Measurements from ENCODE around the gene OXLD1. TPM values are rescaled to one million over a fixed set of nuclear protein-coding genes. Genes with fewer than 3 reads are reported as not detected.
"Not testable (repeated sequence)": the region's sequence is repeated elsewhere in the genome, so short reads cannot be mapped to it uniquely, and the experiment has no call there.

OXLD1 gene
- total RNA-seq, 2 experiments from 2014 or later = 56.6 to 60.1 TPM

DNA sequence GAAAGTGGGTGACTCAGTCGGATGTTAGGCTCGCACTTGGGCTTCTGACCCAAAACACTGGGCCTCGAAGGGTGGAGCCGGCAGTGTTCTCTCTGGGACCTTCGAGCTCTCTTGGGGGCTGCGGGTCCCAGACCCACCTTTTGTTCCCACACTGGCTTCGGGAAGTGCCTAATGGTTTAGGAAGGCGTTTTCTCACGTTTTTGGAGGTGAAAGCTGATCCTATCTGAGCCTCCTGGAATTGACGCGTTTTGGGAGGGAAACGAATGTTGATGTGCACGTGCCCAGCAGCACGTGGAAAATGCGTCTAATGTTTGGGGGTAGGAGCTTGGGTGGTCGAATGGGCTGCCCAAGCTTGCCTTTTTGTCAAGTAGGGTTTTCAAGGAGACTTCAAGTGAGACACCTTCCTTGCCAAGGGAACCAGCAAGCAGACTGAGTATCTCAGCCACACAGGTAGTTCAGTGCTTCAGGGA is 18.1 kb upstream of the OXLD1 start:
- no peaks in the 10 kb centered on the region for H3K9me3 Mint-ChIP-seq
- H3K4me3 Mint-ChIP-seq = peak overlapping the region; percentile 98
- peaks cover 24% of the 10 kb centered on the region for H3K4me1 Mint-ChIP-seq
- H3K27me3 Mint-ChIP-seq = no peaks in the 10 kb centered on the region
- peak overlapping the region; percentile 67 for H3K27ac Mint-ChIP-seq
- DNase-seq (no peak), ATAC-seq (ENCODE audit: low read depth) (no peak)
- POLR2A ChIA-PET = interaction anchor here (1.1 to 4.5 kb wide), 14 partner anchors 9 to 186 kb away, joined by 3 to 69 read pairs (median 5); partner anchors contain the start of genes ACTG1, ARHGDIA, CCDC137 and MCRIP1
- peaks cover 12% of the 10 kb centered on the region for H3K36me3 Mint-ChIP-seq

DNA sequence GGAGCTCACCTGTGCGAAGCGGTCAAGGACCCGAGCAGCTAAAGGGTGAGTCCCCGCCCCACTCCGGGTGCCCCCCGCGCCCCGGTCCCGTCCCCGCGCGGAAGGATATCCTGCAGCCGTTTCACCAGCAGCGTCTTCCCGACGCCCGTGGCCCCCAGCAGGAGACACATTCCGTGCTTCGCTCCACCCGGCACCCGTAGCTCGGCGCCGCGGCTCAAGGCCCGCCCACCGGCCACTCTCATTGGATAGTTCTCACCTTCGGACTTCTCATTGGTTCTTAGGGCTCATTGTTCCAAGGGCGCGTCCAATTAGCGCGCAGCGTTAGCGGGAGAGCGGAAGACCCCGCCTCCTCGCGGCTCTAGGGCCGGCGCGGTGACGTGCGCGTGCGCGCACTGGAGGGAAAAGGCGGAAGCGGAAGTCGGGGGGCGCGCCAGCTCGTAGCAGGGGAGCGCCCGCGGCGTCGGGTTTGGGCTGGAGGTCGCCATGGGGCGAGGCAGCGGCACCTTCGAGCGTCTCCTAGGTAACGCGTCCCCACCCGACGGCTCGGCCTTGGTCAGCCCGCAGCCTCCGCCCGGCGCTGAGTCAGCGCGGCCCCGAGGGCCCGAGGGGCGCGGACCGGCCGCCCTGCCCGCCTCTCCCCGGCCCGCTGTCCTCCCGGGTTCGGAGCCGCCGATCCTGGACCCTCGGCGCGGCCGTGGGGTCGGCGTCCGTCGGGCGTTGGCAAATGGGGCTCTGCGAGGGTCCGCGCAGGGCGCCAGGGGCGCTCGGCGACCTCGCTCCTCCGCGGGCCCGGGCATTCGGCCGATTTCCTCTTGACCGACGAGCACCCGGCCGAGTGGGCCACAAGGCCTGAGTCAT is 17.4 kb upstream of the OXLD1 start, which contains the start of the genes ARL16 and HGS:
Gene ARL16, minus strand, starts transcription at position 214 of the 858 bp plus-strand sequence. Its CDS starts 44 bp downstream, at position 170.
Gene HGS, plus strand, starts transcription at position 428 of the 858 bp plus-strand sequence. Its CDS starts 56 bp downstream, at position 484.
- peak within 1 kb of the TSS; percentile 98 for H3K4me3 Mint-ChIP-seq
- peak; percentile 98 for DNase-seq
- POLR2A ChIA-PET = interaction anchor here (0.6 to 4.5 kb wide), 24 partner anchors 9 to 1395 kb away, joined by 3 to 69 read pairs (median 5); partner anchors contain the start of genes ACTG1, ARHGDIA, CCDC137 and FASN
- ATAC-seq (ENCODE audit: low read depth) = peak; percentile 98
- peak within 1 kb of the TSS; percentile 90 for H3K27ac Mint-ChIP-seq
- no peaks in the 10 kb centered on the region for H3K27me3 Mint-ChIP-seq
- peaks cover 12% of the 10 kb centered on the region for H3K36me3 Mint-ChIP-seq
- peaks cover 24% of the 10 kb centered on the region for H3K4me1 Mint-ChIP-seq
- no peaks in the 10 kb centered on the region for H3K9me3 Mint-ChIP-seq

DNA sequence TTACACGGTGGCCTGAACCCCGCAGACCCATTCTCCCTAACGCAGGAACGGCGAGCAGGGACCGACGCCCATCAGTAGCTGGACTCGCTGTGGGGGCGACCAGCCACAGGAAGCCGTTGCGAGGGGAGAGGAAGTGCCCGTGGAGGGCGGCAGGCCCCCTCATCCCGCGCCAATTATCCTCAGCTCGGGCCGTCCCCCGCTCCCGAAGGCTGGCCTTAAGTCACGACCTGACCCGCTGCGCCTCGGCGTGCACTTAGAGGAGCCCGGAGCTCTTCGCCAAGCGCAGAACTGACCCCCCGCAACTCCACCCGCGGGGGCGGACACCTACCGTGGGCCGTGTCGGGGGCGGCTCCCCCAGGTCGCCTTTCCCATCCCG is 16.8 kb upstream of the OXLD1 start:
- no peaks in the 10 kb centered on the region for H3K9me3 Mint-ChIP-seq
- POLR2A ChIA-PET = interaction anchor here (0.6 to 4.5 kb wide), 24 partner anchors 8 to 1394 kb away, joined by 3 to 69 read pairs (median 5); partner anchors contain the start of genes ACTG1, ARHGDIA, CCDC137 and FASN
- peak overlapping the region; percentile 98 for H3K4me3 Mint-ChIP-seq
- peaks cover 24% of the 10 kb centered on the region for H3K4me1 Mint-ChIP-seq
- no peak for DNase-seq
- ATAC-seq (ENCODE audit: low read depth) = peak; percentile 28
- H3K36me3 Mint-ChIP-seq = peaks cover 10% of the 10 kb centered on the region
- H3K27me3 Mint-ChIP-seq = no peaks in the 10 kb centered on the region
- peak overlapping the region; percentile 77 for H3K27ac Mint-ChIP-seq

DNA sequence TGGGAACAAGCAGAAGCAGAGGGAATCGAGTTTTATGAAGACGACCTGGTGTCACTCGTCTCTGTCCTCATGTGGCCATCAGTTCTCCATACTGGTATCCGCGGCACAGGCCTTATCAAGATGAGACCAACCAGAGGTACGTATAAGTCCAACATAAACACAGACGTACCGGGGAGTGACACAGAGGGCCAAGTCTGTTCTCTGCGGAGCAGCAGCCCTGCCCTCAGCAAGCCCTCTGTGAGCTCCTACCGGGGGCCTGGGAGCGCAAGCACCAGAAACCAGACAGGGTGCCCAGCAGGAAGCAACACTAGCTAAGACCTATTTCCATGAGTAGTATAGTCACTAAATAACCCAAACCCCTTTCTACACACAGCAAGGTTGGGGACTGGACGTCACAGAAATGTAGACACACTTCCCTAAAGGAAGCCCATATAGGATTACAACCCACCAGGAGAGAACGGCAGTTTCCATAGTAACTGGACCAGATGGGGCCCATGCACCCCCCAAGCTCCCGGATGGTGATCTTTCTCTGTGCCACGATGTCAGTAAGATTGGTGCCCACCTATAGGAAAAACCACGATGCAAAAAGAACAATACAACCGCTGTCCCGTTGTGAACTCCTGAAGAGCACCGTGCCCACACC is 16.3 kb upstream of the OXLD1 start:
- H3K27me3 Mint-ChIP-seq = no peaks in the 10 kb centered on the region
- peaks cover 10% of the 10 kb centered on the region for H3K36me3 Mint-ChIP-seq
- ATAC-seq (ENCODE audit: low read depth) (no peak), DNase-seq (no peak)
- no peaks in the 10 kb centered on the region for H3K9me3 Mint-ChIP-seq
- peak overlapping the region; percentile 98 for H3K4me3 Mint-ChIP-seq
- POLR2A ChIA-PET = interaction anchor here (0.6 to 4.5 kb wide), 15 partner anchors 8 to 1393 kb away, joined by 3 to 69 read pairs (median 6); partner anchors contain the start of genes CCDC137, MCRIP1, MRPL12 and NPLOC4
- peak overlapping the region; percentile 77 for H3K27ac Mint-ChIP-seq
- H3K4me1 Mint-ChIP-seq = peaks cover 24% of the 10 kb centered on the region

DNA sequence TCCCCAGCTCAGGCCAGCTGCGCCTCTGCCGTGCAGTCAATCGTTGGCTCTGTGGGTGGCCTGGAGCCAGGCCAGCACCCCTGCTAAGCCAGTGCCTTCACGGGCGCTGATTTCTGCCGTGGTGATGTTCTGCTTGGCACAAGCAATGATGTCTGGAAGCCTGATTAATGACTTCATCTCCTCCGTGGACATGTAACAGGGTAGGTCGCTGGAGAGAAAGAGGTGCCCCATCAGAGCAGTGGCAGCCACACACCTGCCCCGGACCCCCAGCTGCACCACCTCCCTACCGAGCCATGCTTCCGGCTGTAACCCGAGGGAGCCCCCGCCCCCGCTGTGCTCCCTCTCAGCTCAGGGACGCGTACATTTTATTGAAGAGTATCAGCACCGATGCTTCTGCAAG is 15.3 kb upstream of the OXLD1 start:
- Mint-ChIP-seq H3K4me1 (peaks cover 22% of the 10 kb centered on the region), H3K9me3 (no peaks in the 10 kb centered on the region), H3K27me3 (no peaks in the 10 kb centered on the region), H3K27ac (no peak overlapping the region), H3K4me3 (no peak overlapping the region), H3K36me3 (peaks cover 5% of the 10 kb centered on the region)
- DNase-seq = no peak
- POLR2A ChIA-PET = interaction anchor here (3.7 to 4.5 kb wide), 2 partner anchors 15 to 21 kb away, joined by 54 to 69 read pairs; partner anchors contain the start of genes CCDC137, MRPL12 and OXLD1
- no peak for ATAC-seq (ENCODE audit: low read depth)

DNA sequence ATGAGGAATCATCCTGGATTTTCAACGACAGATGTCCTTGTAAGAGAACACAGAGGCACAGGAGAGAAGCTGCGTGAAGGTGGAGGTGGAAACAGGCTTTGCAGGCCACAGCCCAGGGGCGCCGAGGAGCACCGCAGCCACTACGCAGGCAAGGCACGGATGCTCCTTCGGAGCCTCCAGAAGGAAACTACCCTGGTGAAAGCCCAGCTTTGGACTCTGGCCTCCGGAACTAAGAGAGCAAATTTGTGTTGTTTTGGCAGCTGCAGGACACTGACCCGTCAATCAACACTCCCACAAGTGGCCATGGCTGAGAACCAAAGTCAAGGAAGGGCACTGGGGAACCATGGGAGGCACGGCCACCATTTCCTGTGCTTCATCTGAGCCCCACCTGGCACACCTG is 13.7 kb upstream of the OXLD1 start:
- Mint-ChIP-seq H3K27ac (no peak overlapping the region), H3K36me3 (peaks cover 1% of the 10 kb centered on the region), H3K4me1 (peaks cover 16% of the 10 kb centered on the region), H3K27me3 (no peaks in the 10 kb centered on the region), H3K9me3 (no peaks in the 10 kb centered on the region), H3K4me3 (no peak overlapping the region)
- POLR2A ChIA-PET = interaction anchor here (0.7 to 1.4 kb wide), 5 partner anchors 10 to 59 kb away, joined by 3 to 4 read pairs (median 3); partner anchors contain the start of genes CCDC137, MRPL12 and OXLD1
- no peak for ATAC-seq (ENCODE audit: low read depth)
- no peak for DNase-seq

DNA sequence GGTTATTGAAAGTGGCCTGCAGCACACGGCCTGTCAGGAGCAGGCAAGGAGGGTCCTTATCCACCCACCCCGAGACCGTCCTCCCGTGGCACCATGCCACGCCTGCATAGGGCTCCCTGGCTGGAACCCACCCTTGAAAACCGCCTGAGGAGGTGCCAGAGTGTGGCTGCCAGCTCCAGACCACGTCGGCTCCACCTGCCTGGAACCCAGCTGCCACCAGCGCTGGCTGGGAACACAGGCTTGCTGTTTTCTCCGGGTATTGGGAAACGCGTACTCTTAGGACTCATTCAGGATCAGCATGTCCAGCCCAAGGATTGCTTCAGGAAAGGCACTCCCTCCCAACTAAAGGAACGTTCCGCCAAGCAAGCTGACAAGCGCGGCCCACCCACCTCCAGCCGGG is 10.5 kb upstream of the OXLD1 start:
- no peak for DNase-seq
- H3K9me3 Mint-ChIP-seq = no peaks in the 10 kb centered on the region
- POLR2A ChIA-PET = interaction anchor here (0.6 to 0.8 kb wide), 2 partner anchors 35 to 1101 kb away, joined by 3 to 4 read pairs; no protein-coding TSS in a partner anchor

DNA sequence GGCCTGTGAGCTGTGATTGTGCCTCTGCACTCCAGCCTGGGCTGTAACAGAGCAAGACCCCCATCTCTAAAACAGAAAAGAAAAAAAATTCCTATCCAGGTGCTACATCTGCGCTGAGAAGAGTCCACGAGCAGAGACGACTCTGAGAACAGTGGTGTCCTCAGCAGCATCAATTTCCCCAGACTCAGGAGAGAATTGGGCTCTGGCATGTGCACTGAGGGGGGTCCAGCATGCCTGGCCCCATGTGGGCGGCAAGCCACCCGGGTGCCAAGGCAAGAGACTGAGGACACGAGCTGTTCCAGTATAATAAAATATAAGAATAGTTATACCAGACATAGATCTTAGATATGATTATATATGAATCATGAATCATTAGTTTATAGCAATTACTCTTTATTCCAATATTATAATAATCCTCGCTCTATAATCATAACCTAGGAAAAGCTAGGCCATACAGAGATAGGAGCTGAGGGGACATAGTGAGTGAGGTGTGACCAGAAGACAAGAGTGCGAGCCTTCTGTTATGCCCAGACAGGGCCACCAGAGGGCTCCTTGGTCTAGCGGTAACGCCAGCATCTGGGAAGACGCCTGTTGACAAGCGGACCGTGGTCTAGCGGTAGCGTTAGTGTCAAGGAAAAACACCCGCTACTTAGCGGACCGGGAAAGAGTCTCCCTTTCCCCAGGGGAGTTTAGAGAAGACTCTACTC is 9.3 kb upstream of the OXLD1 start:
- H3K9me3 Mint-ChIP-seq; ATAC-seq (ENCODE audit: low read depth); DNase-seq; H3K27me3 Mint-ChIP-seq; H3K4me3 Mint-ChIP-seq; H3K36me3 Mint-ChIP-seq; H3K27ac Mint-ChIP-seq; H3K4me1 Mint-ChIP-seq: not testable (repeated sequence)
- POLR2A ChIA-PET = interaction anchor here (0.6 to 2.8 kb wide), 3 partner anchors 7 to 27 kb away, joined by 3 to 9 read pairs (median 4); partner anchors contain the start of genes ARL16 and HGS

More for the DNA sequence above, 10.5 kb upstream of the OXLD1 start:
- H3K4me1 Mint-ChIP-seq = peaks cover 2% of the 10 kb centered on the region
- H3K27ac Mint-ChIP-seq = no peak overlapping the region
- no peak overlapping the region for H3K4me3 Mint-ChIP-seq
- H3K27me3 Mint-ChIP-seq = no peaks in the 10 kb centered on the region
- H3K36me3 Mint-ChIP-seq = peaks cover 3% of the 10 kb centered on the region
- no peak for ATAC-seq (ENCODE audit: low read depth)

DNA sequence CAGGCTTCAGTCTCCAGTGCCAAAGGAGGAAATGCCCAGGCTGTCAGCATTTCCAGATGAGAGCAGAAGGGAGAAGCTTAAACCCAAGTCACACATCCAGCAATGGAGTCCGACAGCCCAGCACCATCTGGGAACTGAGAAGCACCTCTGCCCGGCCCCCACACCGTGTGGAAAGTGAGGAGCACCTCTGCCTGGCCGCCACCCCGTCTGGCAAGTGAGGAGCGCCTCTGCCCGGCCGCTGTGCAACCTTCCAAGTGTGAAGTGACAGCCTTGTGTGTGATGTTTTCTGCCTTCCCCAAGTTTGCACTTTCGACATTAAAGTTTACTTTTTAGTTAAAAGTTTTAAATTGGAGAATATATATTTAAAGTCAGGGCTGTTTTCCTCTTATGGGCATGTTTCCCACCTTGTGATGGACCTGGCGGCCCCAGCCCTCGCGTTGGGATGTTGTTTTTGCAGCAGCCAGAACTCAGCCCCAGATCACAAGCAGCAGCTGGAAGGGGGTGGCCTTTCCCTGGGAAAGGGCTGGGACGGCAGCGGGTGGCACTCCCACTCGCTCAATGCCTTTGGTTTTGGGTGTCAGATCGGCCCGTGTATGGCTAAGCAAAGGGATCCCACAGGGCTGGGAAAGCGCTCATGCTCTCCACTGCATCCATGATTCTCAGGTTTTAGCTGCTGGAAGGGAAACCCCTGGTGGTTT is 7.3 kb upstream of the OXLD1 start:
- Mint-ChIP-seq H3K9me3 (no peaks in the 10 kb centered on the region), H3K36me3 (peaks cover 7% of the 10 kb centered on the region), H3K4me3 (no peak overlapping the region), H3K27me3 (no peaks in the 10 kb centered on the region), H3K27ac (no peak overlapping the region), H3K4me1 (peaks cover 3% of the 10 kb centered on the region)
- DNase-seq (no peak), ATAC-seq (ENCODE audit: low read depth) (no peak)
- POLR2A ChIA-PET = interaction anchor here (2.8 kb wide), 1 partner anchor 9 kb away, joined by 9 read pairs; the partner anchor contains the start of genes ARL16 and HGS

DNA sequence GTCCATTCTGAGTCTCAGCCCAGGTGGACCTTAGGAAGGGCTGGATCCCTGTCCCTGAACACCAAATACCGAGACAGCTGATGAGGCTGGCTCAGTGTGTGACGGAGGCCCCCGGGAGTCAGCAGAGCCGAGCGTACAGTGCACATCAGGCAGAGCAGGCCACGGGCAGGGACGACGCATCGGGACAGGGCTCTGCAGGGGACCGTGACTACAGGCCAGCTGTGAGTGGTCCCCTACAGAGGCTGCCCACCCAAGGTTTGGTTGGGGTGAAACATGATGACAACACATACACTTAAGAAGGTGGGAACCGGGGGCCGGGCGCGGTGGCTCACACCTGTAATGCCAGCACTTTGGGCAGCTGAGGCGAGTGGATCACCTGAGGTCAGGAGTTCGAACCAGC is 6.5 kb upstream of the OXLD1 start:
- no peaks in the 10 kb centered on the region for H3K27me3 Mint-ChIP-seq
- H3K4me3 Mint-ChIP-seq = no peak overlapping the region
- POLR2A ChIA-PET = interaction anchor here (1.1 kb wide), 1 partner anchor 11 kb away, joined by 3 read pairs; the partner anchor contains the start of genes ARL16 and HGS

DNA sequence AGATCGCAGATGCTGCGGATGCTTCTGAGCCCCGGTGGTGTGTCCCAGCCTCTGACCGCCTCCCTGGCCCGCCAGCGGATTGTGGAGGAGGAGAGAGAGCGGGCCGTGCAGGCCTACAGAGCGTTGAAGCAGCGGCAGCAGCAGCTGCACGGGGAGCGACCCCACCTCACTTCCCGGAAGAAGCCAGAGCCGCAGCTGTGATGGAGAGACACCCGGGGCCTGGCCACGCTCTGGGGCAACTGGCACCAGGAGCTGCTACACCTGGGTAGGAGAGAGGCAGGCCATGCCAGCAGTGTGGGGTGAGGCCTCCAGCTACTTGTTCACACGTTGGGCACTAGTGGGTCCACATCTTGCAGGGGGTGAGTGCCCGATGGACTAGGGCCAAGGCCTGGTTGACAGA is 6.1 kb upstream of the OXLD1 start:
- peaks cover 13% of the 10 kb centered on the region for H3K36me3 Mint-ChIP-seq
- H3K27ac Mint-ChIP-seq = no peak overlapping the region
- DNase-seq (no peak), ATAC-seq (ENCODE audit: low read depth) (no peak)
- H3K27me3 Mint-ChIP-seq = no peaks in the 10 kb centered on the region
- H3K4me1 Mint-ChIP-seq = peaks cover 14% of the 10 kb centered on the region
- POLR2A ChIA-PET = interaction anchor here (1.1 kb wide), 1 partner anchor 11 kb away, joined by 3 read pairs; the partner anchor contains the start of genes ARL16 and HGS
- no peak overlapping the region for H3K4me3 Mint-ChIP-seq
- no peaks in the 10 kb centered on the region for H3K9me3 Mint-ChIP-seq

More for the DNA sequence above, 6.5 kb upstream of the OXLD1 start:
- H3K27ac Mint-ChIP-seq = no peak overlapping the region
- peaks cover 10% of the 10 kb centered on the region for H3K36me3 Mint-ChIP-seq
- H3K4me1 Mint-ChIP-seq = peaks cover 10% of the 10 kb centered on the region
- ATAC-seq (ENCODE audit: low read depth) = no peak
- DNase-seq = no peak
- H3K9me3 Mint-ChIP-seq = no peaks in the 10 kb centered on the region

DNA sequence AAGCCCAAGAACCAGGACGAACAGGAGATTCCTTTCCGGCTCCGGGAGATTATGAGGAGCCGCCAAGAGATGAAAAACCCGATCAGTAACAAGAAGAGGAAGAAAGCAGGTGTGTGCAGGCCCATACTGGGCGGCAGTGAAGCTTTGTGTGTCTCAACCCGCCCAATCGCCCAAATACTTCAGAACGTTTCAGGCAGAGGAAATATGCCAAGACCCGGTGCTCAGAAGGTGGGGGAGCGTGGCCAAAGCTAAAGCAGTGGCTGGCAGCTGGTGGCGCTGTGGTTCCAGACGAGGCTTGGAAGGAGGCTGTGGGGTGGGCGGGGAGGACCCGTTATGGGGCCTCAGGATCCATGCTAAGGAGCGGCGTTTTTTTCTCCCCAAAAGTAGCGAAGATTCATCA is 1.3 kb upstream of the OXLD1 start:
- Mint-ChIP-seq H3K4me3 (peak overlapping the region; percentile 90), H3K36me3 (peaks cover 18% of the 10 kb centered on the region), H3K27ac (peak overlapping the region; percentile 56), H3K9me3 (no peaks in the 10 kb centered on the region), H3K4me1 (peaks cover 37% of the 10 kb centered on the region), H3K27me3 (no peaks in the 10 kb centered on the region)
- POLR2A ChIA-PET = interaction anchor here (0.7 to 4.2 kb wide), 4 partner anchors 16 to 35 kb away, joined by 4 to 54 read pairs (median 6); partner anchors contain the start of genes ARL16, HGS, MRPL12 and NPLOC4
- DNase-seq (no peak), ATAC-seq (ENCODE audit: low read depth) (no peak)
